B cell (primary cell): Measurements from ENCODE around the gene CST6.

ENCODE experiments used
- EZH2 ChIP-seq: IDR thresholded peaks from 2 replicates; pipeline ENCODE4 v1.6.1; 2012; ENCODE audit warnings: borderline replicate concordance, low read depth, mild to moderate bottlenecking, moderate library complexity, low read length; ENCODE audit not compliant: insufficient read depth, poor library complexity, severe bottlenecking
- TF ChIP-seq, protein P1 (sequence below): fragments of 200-600 bp; IDR thresholded peaks from one replicate; pipeline ENCODE4 v1.8.0; 2022; ENCODE audit warnings: antibody characterized with exemption, mild to moderate bottlenecking

DNA sequence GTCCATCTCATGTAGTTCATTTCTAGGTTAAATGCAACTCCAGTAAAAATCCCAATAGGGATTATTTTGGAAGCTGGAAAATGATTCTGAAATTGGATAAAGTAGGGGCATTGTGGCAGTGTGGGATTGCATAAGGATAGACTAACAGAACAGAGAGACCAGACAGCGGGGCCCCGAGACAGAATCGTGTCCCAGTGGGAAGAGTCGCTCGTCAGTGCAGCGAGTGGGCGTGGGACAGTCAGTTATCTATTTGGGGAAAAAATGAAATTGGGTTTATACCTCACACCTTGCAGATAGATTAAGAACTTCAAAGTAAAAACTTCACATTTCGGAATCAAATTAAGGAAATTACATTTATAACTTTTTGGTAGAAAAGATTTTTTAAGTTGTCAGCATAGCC is 39.7 kb upstream of the CST6 start:
- TF ChIP-seq, protein P1, sequence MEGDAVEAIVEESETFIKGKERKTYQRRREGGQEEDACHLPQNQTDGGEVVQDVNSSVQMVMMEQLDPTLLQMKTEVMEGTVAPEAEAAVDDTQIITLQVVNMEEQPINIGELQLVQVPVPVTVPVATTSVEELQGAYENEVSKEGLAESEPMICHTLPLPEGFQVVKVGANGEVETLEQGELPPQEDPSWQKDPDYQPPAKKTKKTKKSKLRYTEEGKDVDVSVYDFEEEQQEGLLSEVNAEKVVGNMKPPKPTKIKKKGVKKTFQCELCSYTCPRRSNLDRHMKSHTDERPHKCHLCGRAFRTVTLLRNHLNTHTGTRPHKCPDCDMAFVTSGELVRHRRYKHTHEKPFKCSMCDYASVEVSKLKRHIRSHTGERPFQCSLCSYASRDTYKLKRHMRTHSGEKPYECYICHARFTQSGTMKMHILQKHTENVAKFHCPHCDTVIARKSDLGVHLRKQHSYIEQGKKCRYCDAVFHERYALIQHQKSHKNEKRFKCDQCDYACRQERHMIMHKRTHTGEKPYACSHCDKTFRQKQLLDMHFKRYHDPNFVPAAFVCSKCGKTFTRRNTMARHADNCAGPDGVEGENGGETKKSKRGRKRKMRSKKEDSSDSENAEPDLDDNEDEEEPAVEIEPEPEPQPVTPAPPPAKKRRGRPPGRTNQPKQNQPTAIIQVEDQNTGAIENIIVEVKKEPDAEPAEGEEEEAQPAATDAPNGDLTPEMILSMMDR, result no peak
- TF ChIP-seq EZH2, result no peak
